Right forelimb (tissue), 1 donor: ENCODE measurements around the gene FAIM.
"Not testable (repeated sequence)": the region's sequence is repeated elsewhere in the genome, so short reads cannot be mapped to it uniquely, and the experiment has no call there.

ENCODE experiments used
- DNase-seq: peaks from one replicate; pipeline ENCODE4 v3.0.0-alpha.2; 2018

The FAIM gene

GRCh38 chr3:138604106-138604595, 4.4 kb upstream of the FAIM start:
- not testable (repeated sequence) for DNase-seq

GRCh38 chr3:138609898-138610266, 1.3 kb downstream of the FAIM start:
- DNase-seq: no peak

GRCh38 chr3:138615462-138615861, 6.9 kb downstream of the FAIM start:
- no peak for DNase-seq

GRCh38 chr3:138620431-138620830, 11.9 kb downstream of the FAIM start:
- no peak for DNase-seq

- no peak for DNase-seq
Observed at GRCh38 chr3:138624518-138624917, 15.9 kb downstream of the FAIM start.

- DNase-seq: no peak
Observed at GRCh38 chr3:138625707-138626365, 17.3 kb downstream of the FAIM start.

- no peak for DNase-seq
Observed at GRCh38 chr3:138629526-138629925, 21.0 kb downstream of the FAIM start.

GRCh38 chr3:138638641-138639040, 30.1 kb downstream of the FAIM start:
- no peak for DNase-seq

GRCh38 chr3:138640537-138640936, 32.0 kb downstream of the FAIM start:
- DNase-seq: no peak

- no peak for DNase-seq
Observed at GRCh38 chr3:138642226-138642926, 33.8 kb downstream of the FAIM start.

- DNase-seq: no peak
Observed at GRCh38 chr3:138642927-138643253, 34.3 kb downstream of the FAIM start.

GRCh38 chr3:138646008-138646407, 37.4 kb downstream of the FAIM start:
- DNase-seq: no peak

- DNase-seq: no peak
Observed at GRCh38 chr3:138646513-138646912, 37.9 kb downstream of the FAIM start.

GRCh38 chr3:138649134-138649533, 40.6 kb downstream of the FAIM start:
- DNase-seq: no peak

- DNase-seq: no peak
Observed at GRCh38 chr3:138653567-138653966, 45.0 kb downstream of the FAIM start.

GRCh38 chr3:138657508-138657907, 48.9 kb downstream of the FAIM start:
- DNase-seq: no peak

- no peak for DNase-seq
Observed at GRCh38 chr3:138668107-138668506, 59.5 kb downstream of the FAIM start.

- DNase-seq: no peak
Observed at GRCh38 chr3:138670407-138670806, 61.8 kb downstream of the FAIM start.

GRCh38 chr3:138673641-138674530, 65.3 kb downstream of the FAIM start:
- DNase-seq: no peak

GRCh38 chr3:138675393-138675792, 66.8 kb downstream of the FAIM start:
- DNase-seq: no peak

- no peak for DNase-seq
Observed at GRCh38 chr3:138678086-138678485, 69.5 kb downstream of the FAIM start.

GRCh38 chr3:138678874-138679392, 70.4 kb downstream of the FAIM start:
- no peak for DNase-seq

- DNase-seq: not testable (repeated sequence)
Observed at GRCh38 chr3:138680974-138681373, 72.4 kb downstream of the FAIM start.
